Right hindlimb (tissue), 1 donor: Measurements from ENCODE around the gene RFX4.
A peak's percentile ranks its signal among the peaks of the same experiment; 100 is the strongest.

Experiments
- DNase-seq: peaks from one replicate; pipeline ENCODE4 v3.0.0-alpha.2; 2018

RFX4 gene

DNA sequence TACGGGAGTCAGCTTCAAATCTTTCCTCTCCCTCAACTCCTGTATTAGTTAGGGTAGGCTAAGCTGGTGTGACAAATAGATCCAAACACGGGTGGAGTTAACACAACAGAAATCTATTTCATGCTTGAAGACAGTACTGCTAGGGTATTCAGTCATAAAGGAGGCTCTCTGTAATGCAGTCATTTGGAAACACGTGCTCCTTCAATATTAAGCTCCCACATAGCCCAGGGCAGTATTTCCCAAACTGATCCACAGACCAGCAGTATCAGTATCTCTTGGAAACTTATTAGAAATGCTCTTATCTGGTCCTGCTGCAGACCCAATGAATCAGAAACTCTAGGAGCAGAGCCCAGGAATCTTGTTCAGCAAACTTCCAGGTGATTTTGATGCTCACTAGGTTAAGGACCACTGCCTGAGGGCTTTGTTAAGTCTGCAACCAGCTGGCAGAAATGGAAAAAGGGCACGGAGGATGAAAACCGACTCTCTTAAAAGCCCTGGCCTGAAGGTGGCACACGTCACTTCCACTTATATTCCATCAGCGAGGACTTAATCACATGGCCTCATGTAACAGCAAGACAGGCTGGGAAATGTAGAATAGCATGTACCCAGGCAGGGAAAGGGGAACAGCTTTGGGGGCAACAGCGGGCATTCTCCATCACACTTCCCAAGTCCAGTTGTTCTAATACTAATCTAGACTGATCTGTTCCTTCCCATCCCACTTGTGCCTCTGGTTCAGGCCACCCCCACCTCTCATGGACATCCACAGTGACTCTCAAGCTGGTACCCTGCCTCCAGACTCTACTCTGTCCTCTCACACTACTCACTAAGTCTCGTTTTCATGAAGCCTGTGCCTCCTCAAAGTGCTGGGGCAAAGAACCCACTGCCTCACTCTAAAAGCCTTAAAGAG lies 153.5 kb downstream of the RFX4 start:
- no peak for DNase-seq

- no peak for DNase-seq
These were observed 156.5 kb downstream of the RFX4 start for GRCh38 chr12:106739318-106739717.

- DNase-seq, result no peak
These were observed 157.2 kb downstream of the RFX4 start for GRCh38 chr12:106739815-106740530.

DNA sequence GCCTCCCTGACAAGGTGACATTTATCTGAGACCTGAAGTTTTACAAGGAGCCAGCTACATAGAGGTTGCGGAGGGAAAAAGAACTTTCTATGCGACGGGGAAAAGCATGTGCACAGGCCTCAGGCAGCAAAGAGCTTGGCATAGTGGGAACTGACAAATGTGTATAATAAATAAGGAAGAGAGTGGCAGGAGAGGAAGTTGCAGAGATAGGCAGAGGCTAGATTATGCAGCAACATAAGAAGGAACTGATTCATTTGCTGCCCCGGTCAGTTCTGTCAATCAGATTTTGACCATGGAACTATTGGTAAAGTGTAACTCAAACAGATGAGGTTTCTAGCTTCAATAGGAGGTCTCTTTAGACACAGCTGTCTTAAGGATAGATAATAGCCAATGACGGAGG lies 158.0 kb downstream of the RFX4 start:
- DNase-seq, result no peak

- no peak for DNase-seq
These were observed 158.4 kb downstream of the RFX4 start for GRCh38 chr12:106741247-106741646.

GRCh38 chr12:106743270-106743988 lies 160.6 kb downstream of the RFX4 start:
- DNase-seq, result no peak

- DNase-seq, result no peak
These were observed 161.8 kb downstream of the RFX4 start for GRCh38 chr12:106744600-106744999.

DNA sequence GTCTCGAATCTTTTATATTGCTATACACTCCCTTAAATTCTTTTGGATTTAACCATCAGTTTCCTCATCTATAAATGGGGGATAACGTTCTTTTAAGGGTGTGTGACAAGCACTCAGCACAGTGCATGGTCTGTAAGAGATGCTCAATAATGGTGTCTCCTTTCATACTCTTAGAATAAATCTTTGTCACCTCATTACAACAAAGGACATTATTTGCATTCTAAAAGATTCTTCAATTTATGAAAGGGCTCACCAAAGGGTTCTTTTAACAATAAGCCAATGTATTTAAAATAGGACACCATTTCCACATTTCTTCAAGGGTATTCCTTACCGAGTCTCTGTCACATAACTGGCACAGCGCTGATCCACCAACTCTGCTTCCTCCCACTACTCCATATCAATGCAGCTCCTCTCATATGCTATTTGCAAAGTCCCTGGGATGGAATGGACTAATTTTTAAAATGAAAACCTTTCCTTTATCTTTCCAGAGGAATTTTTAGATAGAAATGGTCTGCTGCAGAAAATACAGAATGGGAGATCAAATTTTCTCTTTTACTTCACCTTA lies 162.5 kb downstream of the RFX4 start:
- DNase-seq, result no peak

- DNase-seq, result no peak
These were observed 165.2 kb downstream of the RFX4 start for GRCh38 chr12:106747973-106748436.

- no peak for DNase-seq
These were observed 167.7 kb downstream of the RFX4 start for GRCh38 chr12:106750524-106750923.

- DNase-seq, result no peak
These were observed 170.7 kb downstream of the RFX4 start for GRCh38 chr12:106753526-106753925.

GRCh38 chr12:106754331-106754730 lies 171.5 kb downstream of the RFX4 start:
- DNase-seq, result no peak

GRCh38 chr12:106757623-106758348 lies 175.0 kb downstream of the RFX4 start:
- DNase-seq, result no peak

- DNase-seq, result no peak
These were observed 175.7 kb downstream of the RFX4 start for GRCh38 chr12:106758349-106759110.

- DNase-seq, result no peak
These were observed 176.9 kb downstream of the RFX4 start for GRCh38 chr12:106759526-106760183.

GRCh38 chr12:106760184-106760531 lies 177.4 kb downstream of the RFX4 start:
- no peak for DNase-seq

DNA sequence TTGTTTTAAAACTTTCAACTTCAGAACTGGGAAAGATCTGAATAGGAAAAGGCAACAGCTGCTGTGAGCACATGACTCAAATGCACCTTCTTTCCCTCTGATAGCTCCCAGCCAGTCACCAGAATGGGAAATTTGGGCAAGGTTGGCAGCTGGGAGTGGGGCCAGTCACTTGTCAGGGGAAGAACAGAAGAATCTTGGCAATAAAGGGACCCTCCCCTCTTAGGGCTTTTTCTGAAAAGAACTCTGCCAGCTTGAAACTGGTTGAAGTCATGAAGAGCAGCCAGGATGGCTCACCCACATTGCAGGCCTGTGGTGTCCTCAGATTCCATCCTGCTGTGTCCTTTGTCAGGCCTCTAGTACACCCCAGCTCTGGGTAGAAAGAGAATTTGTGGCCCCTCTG lies 181.4 kb downstream of the RFX4 start:
- no peak for DNase-seq

GRCh38 chr12:106764738-106765137 lies 181.9 kb downstream of the RFX4 start:
- no peak for DNase-seq

DNA sequence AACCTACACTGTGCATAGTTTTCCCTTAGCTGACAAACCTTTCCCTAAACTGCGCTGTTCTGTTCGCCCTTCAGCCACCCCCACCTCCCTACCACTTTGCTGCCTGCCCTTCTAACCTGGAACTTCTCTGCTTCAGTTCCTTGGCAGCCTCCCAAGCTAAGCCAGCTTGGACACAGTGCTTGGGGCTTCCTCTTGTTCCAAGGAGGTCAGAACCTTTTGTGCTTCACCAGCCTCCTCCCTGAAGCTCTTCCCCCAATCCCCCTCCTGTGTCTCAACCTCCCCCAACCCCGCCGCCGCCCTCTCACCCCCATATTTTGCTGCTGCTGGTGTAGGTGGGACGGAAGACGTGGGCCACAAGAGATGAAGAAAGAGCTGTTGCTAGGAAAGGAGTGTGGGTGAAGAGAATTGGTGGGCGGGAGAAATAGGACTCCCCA lies 183.6 kb downstream of the RFX4 start:
- peak; percentile 35 for DNase-seq

DNA sequence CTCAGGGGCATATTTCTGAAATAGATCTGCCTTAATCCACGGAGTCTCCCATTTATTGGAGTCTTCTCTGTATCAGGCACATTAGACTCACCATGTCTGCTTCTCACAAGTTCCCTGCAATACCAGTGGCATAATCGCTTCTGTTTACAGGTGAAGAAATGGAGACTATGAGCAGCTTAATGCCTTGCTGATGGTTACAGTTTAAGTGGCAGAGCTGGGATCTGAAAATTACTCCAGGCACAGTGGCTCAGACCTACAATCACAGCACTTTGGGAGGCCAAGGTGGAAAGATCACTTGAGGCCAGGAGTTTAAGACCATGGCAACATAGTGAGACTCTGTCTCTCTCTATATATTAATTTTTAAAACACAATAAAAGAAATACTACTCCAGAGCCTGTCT lies 184.4 kb downstream of the RFX4 start:
- no peak for DNase-seq
